HG03354 (cell line): ENCODE results near the gene GYPB.
"Not testable (repeated sequence)": the region's sequence is repeated elsewhere in the genome, so short reads cannot be mapped to it uniquely, and the experiment has no call there.

ENCODE experiments used
- ATAC-seq: cut with Tn5 transposase; IDR thresholded peaks from one replicate; pipeline ENCODE4 v1.9.1; 2021; ENCODE audit warnings: mild to moderate bottlenecking; ENCODE audit not compliant: unreplicated experiment, poor library complexity, severe bottlenecking

The GYPB gene

DNA sequence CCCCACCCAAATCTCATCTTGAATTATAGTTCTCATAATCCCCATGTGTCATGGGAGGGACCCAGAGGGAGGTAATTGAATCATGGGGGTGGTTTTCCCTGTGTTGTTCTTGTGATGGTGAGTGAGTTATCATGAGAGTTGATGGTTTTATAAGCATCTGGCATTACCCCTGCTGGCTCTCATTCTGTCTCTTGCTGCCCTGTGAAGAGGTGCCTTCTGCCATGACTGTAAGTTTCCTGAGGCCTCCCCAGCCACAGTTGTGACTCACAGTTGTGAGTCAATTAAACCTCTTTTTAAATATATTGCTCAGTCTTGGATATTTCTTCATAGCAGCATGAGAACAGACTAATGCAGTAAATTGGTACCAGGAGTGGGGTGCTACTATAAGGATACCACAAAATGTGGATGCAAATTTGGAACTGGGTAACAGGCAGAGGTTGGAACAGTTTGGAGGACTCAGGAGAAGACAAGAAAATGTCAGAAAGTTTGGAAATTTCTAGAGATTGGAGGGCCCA, 67.7 kb downstream of the GYPB start:
- not testable (repeated sequence) for ATAC-seq

DNA sequence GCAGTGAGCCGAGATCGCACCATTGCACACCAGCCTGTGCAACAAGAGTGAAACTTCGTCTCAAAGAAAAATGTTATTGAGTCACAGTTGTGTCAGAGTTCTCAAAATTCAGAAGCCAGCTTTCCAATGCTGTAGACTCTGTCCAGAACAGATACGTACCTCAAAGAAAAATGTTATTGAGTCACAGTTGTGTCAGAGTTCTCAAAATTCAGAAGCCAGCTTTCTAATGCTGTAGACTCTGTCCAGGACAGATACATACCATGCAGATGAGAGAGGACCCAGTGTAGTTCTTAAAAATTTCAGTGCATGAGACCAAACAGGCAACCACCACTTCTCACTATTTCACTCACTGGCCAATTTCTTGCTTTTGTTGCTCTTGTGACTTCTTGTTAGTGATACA, 68.2 kb downstream of the GYPB start:
- not testable (repeated sequence) for ATAC-seq

DNA sequence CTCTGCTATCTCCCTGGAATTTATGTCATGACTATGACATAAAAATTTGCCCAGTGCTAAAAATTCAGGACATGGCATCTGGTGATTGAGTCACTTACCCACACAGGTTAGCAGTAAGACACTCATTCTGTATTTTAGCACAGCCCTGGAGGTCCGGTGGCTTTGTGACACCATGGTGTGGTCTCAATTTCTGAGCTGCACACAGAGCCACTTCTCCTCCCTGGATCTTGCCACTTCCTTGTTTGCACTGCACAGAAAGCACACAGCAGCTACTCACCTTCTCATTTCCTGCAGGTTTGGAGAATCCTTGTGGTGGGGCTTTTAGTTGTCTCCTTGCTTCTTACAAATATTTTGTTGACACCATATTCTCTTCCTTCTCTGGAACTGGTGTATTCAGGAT, 69.0 kb downstream of the GYPB start:
- not testable (repeated sequence) for ATAC-seq

DNA sequence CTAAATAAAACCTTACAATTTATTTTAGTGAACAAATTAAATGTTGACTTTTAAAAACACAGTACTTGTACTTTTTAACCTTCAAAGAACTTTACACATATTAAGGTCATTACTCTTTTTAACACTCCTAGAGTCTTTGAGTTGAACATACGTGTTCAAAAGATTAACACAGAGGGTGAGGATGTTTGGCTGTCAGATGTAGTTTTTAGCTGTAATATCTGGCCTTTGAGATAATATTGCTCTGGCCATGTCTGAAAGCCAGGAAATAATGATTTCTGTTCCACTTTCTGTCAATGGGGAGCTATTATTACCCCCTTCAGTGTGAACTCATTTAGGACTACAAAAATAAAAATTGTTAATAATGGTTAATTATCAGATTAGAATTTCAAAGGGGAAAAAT, 71.7 kb downstream of the GYPB start:
- not testable (repeated sequence) for ATAC-seq
